GM20000 (cell line): ENCODE data around the gene C1QTNF1.
A peak's percentile ranks its signal among the peaks of the same experiment; 100 is the strongest.

Experiments used
- DNase-seq: peaks from one replicate; pipeline ENCODE4 v3.0.0; 2012; ENCODE audit warnings: low spot score
- CTCF ChIP-seq: IDR thresholded peaks from 2 replicates; pipeline ENCODE4 v1.5.1; 2012; ENCODE audit warnings: mild to moderate bottlenecking, control low read depth; ENCODE audit errors: extremely low read depth, missing control alignments

Gene C1QTNF1

GRCh38 chr17:79036181-79036580, 12.2 kb downstream of the C1QTNF1 start:
- no peak for TF ChIP-seq CTCF
- no peak for DNase-seq

- no peak for DNase-seq
- no peak for TF ChIP-seq CTCF
Measured at GRCh38 chr17:79036596-79036995, 12.6 kb downstream of the C1QTNF1 start.

- peak; percentile 65 for DNase-seq
- no peak for TF ChIP-seq CTCF
Measured at GRCh38 chr17:79038545-79039135, 14.7 kb downstream of the C1QTNF1 start.

- no peak for DNase-seq
- TF ChIP-seq CTCF = no peak
Measured at GRCh38 chr17:79039171-79039570, 15.2 kb downstream of the C1QTNF1 start.

GRCh38 chr17:79039886-79040285, 15.9 kb downstream of the C1QTNF1 start:
- DNase-seq = peak; percentile 18
- no peak for TF ChIP-seq CTCF

- DNase-seq = no peak
Measured at GRCh38 chr17:79041041-79041570, 17.1 kb downstream of the C1QTNF1 start.

More at GRCh38 chr17:79041041-79041570, 17.1 kb downstream of the C1QTNF1 start:
- no peak for TF ChIP-seq CTCF
